OCI-LY3 (cell line): ENCODE data around the gene FRMD3.

ENCODE experiments used
- H2AFZ ChIP-seq: fragments of 200-600, 300-600 bp; shearing (Covaris generic); 2 replicates; pipeline ENCODE4 v1.6.0; 2014; ENCODE audit warnings: antibody characterized with exemption, low read depth, low read length
- H3K27ac ChIP-seq: fragments of 200-600, 300-600 bp; sonication (generic); 2 replicates; pipeline ENCODE4 v1.5.1; 2014; ENCODE audit warnings: mild to moderate bottlenecking, low read length, moderate library complexity, mixed read lengths
- H3K27me3 ChIP-seq: fragments of 200-600, 300-600 bp; sonication (generic); 2 replicates; pipeline ENCODE4 v1.6.1; 2014; ENCODE audit warnings: low read depth, low read length, mixed read lengths
- H3K36me3 ChIP-seq: fragments of 200-600, 300-600 bp; sonication (generic); replicated peaks from 2 replicates; pipeline ENCODE3; 2014; ENCODE audit warnings: low read depth, low read length, mixed read lengths
- H3K4me1 ChIP-seq: fragments of 300-600, 200-600 bp; sonication (generic); 2 replicates; pipeline ENCODE4 v1.6.1; 2014; ENCODE audit warnings: low read length, mixed read lengths
- H3K4me2 ChIP-seq: fragments of 200-600, 300-600 bp; sonication (generic); 2 replicates; pipeline ENCODE4 v1.6.1; 2014; ENCODE audit warnings: low read length, mixed read lengths
- H3K4me3 ChIP-seq: fragments of 300-600, 200-600 bp; sonication (generic); 2 replicates; pipeline ENCODE4 v1.5.1; 2014; ENCODE audit warnings: antibody characterized with exemption, mild to moderate bottlenecking, low read length, moderate library complexity
- H3K79me2 ChIP-seq: fragments of 300-600, 200-600 bp; shearing (Covaris generic); 2 replicates; pipeline ENCODE4 v1.6.1; 2014; ENCODE audit warnings: mild to moderate bottlenecking, low read length, mixed read lengths
- H3K9ac ChIP-seq: fragments of 300-600, 200-600 bp; shearing (Covaris generic); 2 replicates; pipeline ENCODE4 v1.6.0; 2014; ENCODE audit warnings: mild to moderate bottlenecking, low read length, moderate library complexity
- H3K9me3 ChIP-seq: fragments of 200-600, 300-600 bp; shearing (Covaris generic); 2 replicates; pipeline ENCODE4 v1.6.1; 2014; ENCODE audit warnings: low read length, mixed read lengths; ENCODE audit not compliant: insufficient read depth
- H4K20me1 ChIP-seq: fragments of 200-600, 300-600 bp; sonication (generic); 2 replicates; pipeline ENCODE4 v1.6.1; 2016; ENCODE audit warnings: low read length, mixed read lengths; ENCODE audit not compliant: insufficient read depth
- EZH2phosphoT487 ChIP-seq: fragments of 200-600 bp; shearing (Covaris generic); IDR thresholded peaks from 2 replicates; pipeline ENCODE4 v1.6.1; 2018; ENCODE audit warnings: antibody characterized with exemption, mixed run types, low read depth
- TF ChIP-seq, protein P1 (sequence below): fragments of 200-600, 300-600 bp; sonication (generic); IDR thresholded peaks from 2 replicates; pipeline ENCODE4 v1.5.1; 2014; ENCODE audit warnings: antibody characterized with exemption, low read length, low read depth

FRMD3 gene

GRCh38 chr9:83536332-83536731 is 1.9 kb downstream of the FRMD3 start:
- Histone ChIP-seq H3K79me2 (no peaks in the 10 kb centered on the region), H3K4me1 (no peaks in the 10 kb centered on the region), H4K20me1 (no peaks in the 10 kb centered on the region), H3K27me3 (no peaks in the 10 kb centered on the region), H3K4me3 (no peak overlapping the region), H3K9ac (no peak overlapping the region), H3K27ac (no peak overlapping the region), H3K9me3 (no peaks in the 10 kb centered on the region), H3K4me2 (no peak overlapping the region), H3K36me3 (no peaks in the 10 kb centered on the region), H2AFZ (no peak overlapping the region)
- TF ChIP-seq, protein P1, sequence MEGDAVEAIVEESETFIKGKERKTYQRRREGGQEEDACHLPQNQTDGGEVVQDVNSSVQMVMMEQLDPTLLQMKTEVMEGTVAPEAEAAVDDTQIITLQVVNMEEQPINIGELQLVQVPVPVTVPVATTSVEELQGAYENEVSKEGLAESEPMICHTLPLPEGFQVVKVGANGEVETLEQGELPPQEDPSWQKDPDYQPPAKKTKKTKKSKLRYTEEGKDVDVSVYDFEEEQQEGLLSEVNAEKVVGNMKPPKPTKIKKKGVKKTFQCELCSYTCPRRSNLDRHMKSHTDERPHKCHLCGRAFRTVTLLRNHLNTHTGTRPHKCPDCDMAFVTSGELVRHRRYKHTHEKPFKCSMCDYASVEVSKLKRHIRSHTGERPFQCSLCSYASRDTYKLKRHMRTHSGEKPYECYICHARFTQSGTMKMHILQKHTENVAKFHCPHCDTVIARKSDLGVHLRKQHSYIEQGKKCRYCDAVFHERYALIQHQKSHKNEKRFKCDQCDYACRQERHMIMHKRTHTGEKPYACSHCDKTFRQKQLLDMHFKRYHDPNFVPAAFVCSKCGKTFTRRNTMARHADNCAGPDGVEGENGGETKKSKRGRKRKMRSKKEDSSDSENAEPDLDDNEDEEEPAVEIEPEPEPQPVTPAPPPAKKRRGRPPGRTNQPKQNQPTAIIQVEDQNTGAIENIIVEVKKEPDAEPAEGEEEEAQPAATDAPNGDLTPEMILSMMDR, result no peak
- TF ChIP-seq EZH2phosphoT487, result no peak

DNA sequence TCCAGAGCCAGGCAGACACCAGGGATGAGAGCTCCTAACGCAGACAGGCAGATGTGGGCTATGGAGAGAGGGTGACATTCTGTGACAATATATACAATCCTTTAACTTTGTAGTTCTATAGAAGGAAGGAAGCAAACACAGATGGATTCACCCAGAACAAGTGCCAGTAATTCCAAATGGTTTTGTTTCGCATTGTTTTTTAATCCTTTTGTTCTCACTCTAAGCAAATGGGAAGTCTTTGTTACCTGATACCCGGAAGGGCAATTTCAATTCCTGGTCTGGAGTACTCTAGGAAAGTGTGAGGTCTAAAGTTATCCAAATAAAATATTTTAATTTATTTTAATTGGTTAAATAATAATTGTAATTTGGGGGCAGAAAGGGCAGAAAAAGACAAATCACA is 2.5 kb downstream of the FRMD3 start:
- Histone ChIP-seq H3K36me3 (no peaks in the 10 kb centered on the region), H2AFZ (no peak overlapping the region), H3K9ac (no peak overlapping the region), H3K9me3 (no peaks in the 10 kb centered on the region), H4K20me1 (no peaks in the 10 kb centered on the region), H3K27ac (no peak overlapping the region), H3K4me2 (no peak overlapping the region), H3K4me1 (no peaks in the 10 kb centered on the region), H3K27me3 (no peaks in the 10 kb centered on the region), H3K79me2 (no peaks in the 10 kb centered on the region), H3K4me3 (no peak overlapping the region)
- TF ChIP-seq EZH2phosphoT487, result no peak
- TF ChIP-seq, protein P1, result no peak

GRCh38 chr9:83533296-83533695 is 4.9 kb downstream of the FRMD3 start:
- no peaks in the 10 kb centered on the region for H3K27me3 ChIP-seq
- H3K79me2 ChIP-seq, result no peaks in the 10 kb centered on the region
- H3K27ac ChIP-seq, result no peak overlapping the region
- H3K9ac ChIP-seq, result no peak overlapping the region
- no peak overlapping the region for H3K4me2 ChIP-seq
- no peak overlapping the region for H3K4me3 ChIP-seq
- no peaks in the 10 kb centered on the region for H4K20me1 ChIP-seq
- peaks cover 10% of the 10 kb centered on the region for H3K4me1 ChIP-seq
- TF ChIP-seq, protein P1, result no peak
- no peak for TF ChIP-seq EZH2phosphoT487
- no peak overlapping the region for H2AFZ ChIP-seq
- no peaks in the 10 kb centered on the region for H3K9me3 ChIP-seq
- no peaks in the 10 kb centered on the region for H3K36me3 ChIP-seq

DNA sequence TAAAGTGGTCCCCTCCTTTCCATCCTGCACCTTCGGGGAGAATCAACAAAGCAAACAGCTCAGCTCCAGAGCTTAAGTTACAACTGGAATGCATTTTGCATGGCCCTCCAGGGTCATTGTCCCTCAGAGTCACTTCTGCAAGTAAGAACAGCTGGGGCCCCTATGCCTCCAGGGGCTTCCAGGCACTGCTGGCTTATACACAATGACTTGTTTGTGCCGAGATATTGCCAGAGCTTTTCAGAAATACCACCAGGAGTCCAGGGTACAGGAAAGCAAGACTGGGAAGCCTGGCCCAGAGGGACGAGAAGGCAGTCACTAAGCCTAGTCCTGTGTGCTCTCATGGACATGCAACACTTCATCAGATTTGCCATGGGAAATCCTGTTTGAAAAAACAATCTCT is 11.3 kb downstream of the FRMD3 start:
- H3K9ac ChIP-seq, result no peak overlapping the region
- H2AFZ ChIP-seq, result no peak overlapping the region
- peaks cover 24% of the 10 kb centered on the region for H3K4me1 ChIP-seq
- H3K27me3 ChIP-seq, result no peaks in the 10 kb centered on the region
- no peak for TF ChIP-seq EZH2phosphoT487
- TF ChIP-seq, protein P1, result no peak
- no peak overlapping the region for H3K4me3 ChIP-seq
- no peaks in the 10 kb centered on the region for H4K20me1 ChIP-seq
- no peaks in the 10 kb centered on the region for H3K36me3 ChIP-seq
- no peaks in the 10 kb centered on the region for H3K9me3 ChIP-seq
- H3K79me2 ChIP-seq, result no peaks in the 10 kb centered on the region
- H3K4me2 ChIP-seq, result no peak overlapping the region
- no peak overlapping the region for H3K27ac ChIP-seq
